Amniotic epithelial cell (primary cell): ENCODE measurements around the gene CEBPG.

ENCODE experiments used
- DNase-seq: peaks from one replicate; pipeline ENCODE4 v3.0.0-alpha.2; 2010; ENCODE audit warnings: low read depth

Gene CEBPG

DNA sequence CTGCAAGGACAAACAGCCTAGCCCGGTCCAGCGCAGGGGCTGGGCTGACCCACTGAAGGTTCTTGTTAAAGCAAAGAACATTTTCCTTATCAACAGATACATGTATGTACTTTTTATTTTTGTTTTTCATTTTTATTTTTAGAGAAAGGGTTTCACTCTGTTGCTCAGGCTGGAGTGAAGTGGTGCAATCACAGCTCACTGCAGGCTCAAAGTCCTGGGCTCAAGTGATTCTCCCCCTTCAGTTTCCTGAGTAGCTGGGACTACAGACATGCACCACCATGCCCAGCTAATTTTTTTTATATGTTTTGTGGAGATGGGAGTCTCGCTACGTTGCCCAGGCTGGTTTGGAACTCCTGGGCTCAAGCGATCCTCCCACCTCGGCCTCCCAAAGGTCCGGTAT lies 47.9 kb downstream of the CEBPG start:
- no peak for DNase-seq

DNA sequence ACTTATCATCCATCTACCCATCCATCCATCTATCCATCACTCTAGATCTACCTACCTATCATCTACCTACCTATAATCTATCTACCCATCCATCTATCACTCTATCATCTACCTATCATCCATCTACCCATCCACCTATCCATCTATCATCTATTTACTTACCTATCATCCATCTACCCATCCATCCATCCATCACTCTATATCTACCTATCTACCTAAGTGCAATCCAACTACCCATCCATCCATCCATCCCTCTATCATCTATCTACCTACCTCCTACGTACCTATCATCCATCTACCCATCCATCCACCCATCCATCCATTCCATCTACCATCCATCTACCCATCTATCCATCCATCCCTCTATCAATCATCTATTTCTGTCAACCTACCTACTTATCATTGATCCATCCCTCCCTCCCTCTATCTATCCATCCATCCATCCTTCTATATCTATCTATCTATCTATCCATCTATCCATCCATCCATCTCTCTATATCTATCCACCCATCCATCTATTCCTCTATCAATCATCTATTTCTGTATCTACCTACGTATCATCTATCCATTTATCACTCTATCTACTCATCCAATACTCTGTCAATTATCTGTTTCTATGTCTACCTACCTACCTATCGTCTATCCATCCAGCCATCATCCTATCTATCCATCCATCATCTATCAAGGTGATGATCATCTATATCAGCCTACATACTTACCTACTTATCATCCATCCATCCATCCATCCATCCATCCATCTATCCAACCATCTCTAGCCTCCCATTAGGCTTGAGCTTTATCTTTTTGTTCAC lies 49.1 kb downstream of the CEBPG start:
- no peak for DNase-seq

DNA sequence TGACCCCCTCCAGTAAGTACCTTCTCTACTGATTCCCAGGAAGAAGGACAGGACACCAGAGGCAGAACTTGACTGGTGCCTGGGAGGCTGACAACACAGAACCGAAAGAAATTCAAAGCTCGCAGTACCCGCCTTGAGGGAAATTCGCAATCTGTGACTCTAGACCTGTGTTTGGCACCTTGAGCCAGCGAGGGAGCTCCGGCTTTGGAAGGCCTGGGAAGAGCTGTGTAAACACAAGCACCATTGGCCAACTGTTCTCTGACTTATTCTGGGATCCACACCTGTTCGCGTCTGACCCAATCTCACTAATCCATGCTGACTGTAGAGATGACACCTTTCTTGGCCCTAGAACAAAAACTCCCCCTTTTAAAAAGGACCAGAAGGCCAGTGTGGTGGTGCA lies 50.7 kb downstream of the CEBPG start:
- DNase-seq = no peak

DNA sequence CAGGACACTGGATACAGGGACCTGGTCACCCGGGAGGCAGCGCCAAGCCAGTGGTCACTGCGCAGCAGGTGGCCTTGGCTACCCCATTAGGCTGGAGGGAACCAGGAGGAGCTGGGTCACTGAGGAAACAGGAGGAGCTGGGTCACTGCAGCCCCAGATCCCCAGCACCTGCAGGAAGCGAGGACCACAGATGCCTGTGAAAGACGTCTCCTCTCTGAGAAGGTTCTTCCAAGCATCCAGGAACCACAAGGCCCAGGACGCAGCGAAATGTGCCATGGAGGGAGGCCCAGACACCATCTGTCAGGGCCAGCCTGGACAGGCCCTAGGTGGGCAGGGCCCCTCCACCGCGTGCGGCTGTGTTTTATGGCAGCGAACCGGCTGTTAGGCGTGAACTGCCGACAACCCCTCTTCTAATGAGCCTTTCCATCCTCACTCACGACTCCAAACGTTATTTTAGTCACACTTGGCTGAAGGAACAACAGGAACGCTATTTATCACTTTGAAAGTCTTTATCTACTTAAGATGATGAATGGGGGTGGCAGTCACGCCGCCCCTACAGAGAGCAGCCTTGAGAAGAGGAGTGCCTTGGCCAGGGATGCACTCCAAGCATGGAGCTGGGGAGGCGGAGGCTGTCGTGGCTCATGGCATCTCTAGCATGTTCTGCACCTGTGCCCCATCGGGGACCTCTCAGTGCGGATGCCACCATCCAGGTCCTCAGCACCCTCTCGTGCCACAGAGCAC lies 53.3 kb downstream of the CEBPG start:
- DNase-seq = no peak

DNA sequence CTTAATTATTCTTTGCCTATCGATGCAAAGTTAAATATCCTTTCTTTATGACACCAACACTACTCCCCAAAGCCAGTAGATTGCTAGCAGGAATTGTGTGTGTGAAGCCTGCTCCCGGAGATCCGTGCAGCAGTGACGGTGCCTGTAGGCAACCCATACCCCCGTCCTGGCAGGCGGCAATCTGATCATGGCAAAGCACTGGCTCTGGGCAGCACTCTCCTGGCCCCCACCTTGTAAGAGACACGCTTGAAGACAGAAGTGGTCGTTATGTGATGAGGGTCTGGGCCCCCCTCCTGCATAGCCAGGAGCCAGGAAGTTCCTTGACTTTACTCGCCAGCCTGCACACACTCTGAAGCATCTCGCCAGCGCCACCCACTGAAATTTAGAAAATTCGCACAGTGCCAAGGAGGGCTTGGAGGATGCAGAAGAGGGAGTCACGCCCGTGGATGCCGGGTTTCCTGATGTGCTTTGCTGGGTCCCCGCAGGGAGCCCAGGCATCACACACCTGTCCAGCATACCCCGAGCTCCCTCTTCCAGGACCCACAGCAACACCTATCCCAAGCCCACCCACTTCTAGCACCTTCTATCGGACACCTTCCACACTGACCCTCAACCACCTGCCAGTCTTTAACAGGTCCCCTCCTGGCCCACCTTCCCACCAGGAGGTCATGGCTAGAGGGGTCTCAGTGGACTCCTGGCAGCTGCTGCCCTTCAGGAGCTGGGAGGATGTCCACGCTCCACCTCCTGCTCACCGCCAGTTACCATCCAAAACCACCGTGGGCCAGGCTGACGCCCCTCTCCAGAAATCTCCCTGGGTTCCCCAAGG lies 54.5 kb downstream of the CEBPG start:
- DNase-seq = no peak

DNA sequence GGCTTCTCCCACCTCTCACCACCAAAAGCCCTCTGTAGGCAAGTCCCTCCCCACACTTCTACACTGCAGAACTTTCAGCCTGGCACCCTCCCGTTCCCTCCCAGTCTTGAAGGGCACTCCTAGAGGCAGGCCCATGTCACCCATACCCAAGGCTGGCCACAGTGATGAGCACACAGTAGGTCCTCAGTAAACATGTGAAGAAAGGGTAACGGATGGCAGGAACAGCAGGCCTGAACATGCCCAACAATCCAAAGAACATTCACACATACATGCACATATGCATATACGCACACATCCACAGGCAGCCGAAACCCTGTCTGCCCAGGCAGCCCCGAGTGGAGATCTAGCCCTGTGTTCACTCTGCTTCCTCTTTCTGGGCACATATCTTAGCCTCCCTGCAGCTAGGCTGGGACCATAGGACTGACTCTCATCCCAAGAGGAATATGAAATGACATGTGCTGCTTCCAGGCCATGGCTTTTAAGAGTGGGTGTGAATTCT lies 55.2 kb downstream of the CEBPG start:
- no peak for DNase-seq

DNA sequence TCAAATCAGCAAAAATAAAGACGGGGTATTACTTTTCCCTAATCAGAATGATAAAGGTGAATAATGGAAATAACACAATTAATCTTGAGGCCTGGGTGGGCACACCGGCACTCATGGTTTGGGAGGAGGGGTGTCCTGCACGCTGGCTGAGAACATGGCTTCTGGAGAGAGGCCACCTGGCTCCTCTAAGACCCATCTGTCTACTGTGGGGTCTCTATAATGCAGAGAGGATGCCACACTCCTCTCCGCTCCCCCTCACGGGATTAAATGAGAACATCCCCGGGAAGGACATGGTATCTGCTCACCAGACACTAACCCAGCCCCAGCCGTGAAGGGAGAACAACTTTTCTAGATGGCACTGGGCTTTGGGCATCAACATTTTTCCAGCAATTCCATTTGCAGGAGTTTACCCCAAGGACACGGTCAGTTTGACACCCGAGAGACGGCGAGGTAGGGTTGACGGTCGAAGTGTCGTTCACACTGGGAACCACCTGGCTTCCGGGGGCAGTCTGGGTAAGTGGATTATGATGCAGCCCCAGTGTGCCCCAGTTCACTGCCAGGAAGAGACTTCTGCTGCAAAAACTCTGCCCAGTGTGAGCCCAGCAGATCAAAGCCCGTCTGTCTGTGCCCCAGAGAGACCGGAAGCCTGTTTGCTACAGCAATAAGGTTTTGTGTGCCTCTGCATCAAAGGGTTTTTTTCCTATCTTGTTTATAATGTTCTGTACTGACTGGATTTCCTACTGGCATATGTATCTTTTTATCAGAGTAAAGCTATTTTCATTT lies 56.6 kb downstream of the CEBPG start:
- DNase-seq = no peak

DNA sequence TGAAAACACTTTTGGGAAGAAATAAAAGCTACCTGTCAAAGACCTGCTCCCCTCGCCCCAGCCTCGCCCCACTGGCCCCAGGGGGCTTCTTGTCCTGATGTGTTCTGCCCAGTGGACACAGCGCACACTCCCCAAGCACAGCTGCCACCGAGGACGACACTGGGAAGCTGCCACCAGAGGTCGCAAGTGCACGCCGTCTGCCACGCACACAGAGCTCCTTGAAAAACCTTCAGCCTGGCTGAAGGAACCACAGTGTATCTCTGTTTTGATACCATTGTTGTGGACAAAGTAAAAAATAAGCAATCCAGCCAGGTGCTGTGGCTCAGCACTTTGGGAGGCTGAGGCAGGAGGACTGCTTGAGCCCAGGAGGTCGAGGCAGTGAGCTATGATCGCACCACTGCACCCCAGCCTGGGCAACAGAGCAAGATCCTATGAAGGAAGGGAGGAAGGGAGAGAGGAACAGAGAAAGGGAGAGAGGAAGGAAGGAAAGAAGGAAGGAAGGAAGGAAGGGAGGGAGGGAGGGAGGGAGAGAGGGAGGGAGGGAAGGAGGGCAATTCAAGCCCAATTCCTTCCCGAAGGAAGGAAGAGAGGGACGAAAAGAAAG lies 57.3 kb downstream of the CEBPG start:
- peak; percentile 37 for DNase-seq

DNA sequence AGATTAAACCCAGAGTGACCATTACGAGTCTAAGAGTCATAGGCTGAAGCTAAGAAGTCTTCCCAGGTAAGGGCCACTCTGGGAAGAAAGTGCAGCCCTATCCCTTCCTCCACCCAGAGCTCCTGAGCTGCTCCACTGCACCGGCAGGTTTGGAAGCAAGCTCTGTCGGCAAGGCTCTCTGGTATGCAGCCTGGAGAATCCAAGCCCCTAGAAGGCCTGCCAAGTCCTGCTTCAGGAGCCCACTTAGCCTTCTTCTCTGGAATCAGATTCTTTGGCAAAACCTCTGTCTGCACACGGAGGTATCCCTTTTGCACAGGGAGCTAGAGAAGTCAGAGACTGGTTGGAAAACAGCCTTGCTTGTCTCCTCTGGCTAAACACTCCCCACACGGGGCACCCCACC lies 58.5 kb downstream of the CEBPG start:
- DNase-seq = no peak
